ENCODE measurements around the gene FAM234B. TPM values are rescaled to one million over a fixed set of nuclear protein-coding genes. Genes with fewer than 3 reads are reported as not detected.
"Not testable (repeated sequence)": the region's sequence is repeated elsewhere in the genome, so short reads cannot be mapped to it uniquely, and the experiment has no call there.

Gene FAM234B
- total RNA-seq, 4 donors from 2014 or later, result 6.3 to 14.2 (median 7.5) TPM

GRCh38 chr12:13030541-13031291 is 13.5 kb upstream of the FAM234B start:
- TF ChIP-seq, protein P1, sequence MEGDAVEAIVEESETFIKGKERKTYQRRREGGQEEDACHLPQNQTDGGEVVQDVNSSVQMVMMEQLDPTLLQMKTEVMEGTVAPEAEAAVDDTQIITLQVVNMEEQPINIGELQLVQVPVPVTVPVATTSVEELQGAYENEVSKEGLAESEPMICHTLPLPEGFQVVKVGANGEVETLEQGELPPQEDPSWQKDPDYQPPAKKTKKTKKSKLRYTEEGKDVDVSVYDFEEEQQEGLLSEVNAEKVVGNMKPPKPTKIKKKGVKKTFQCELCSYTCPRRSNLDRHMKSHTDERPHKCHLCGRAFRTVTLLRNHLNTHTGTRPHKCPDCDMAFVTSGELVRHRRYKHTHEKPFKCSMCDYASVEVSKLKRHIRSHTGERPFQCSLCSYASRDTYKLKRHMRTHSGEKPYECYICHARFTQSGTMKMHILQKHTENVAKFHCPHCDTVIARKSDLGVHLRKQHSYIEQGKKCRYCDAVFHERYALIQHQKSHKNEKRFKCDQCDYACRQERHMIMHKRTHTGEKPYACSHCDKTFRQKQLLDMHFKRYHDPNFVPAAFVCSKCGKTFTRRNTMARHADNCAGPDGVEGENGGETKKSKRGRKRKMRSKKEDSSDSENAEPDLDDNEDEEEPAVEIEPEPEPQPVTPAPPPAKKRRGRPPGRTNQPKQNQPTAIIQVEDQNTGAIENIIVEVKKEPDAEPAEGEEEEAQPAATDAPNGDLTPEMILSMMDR (IDR thresholded peaks at IDR 0.05), result no peak
- no peak for ATAC-seq (ENCODE audit: low FRiP score)
- DNase-seq (ENCODE audit: low spot score), result no peak

DNA sequence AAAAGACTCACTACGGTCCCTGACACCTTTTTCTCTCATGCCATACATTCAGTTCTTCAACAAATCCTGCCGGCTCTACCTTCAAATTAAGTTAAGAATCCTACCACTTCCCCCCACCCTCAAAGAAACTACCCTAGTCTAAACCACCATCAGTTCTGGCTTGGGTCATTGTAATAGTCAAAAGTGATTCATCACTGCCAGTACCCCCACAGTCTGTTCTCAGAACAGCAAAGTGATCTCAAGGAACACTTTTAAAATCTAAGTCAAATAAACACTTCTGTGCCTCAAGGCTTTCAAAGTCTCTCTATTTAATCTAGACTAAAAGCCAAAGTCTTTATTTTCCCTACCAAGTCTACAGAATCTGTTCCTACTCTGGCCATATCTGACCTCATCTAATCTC is 12.0 kb upstream of the FAM234B start:
- TF ChIP-seq, protein P1 (IDR thresholded peaks at IDR 0.05), result no peak
- ATAC-seq (ENCODE audit: low FRiP score) (no peak), DNase-seq (ENCODE audit: low spot score) (no peak)

GRCh38 chr12:13033476-13033875 is 10.7 kb upstream of the FAM234B start:
- DNase-seq (ENCODE audit: low spot score), result no peak
- TF ChIP-seq, protein P1 (IDR thresholded peaks at IDR 0.05), result no peak
- ATAC-seq (ENCODE audit: low FRiP score), result no peak

- ATAC-seq (ENCODE audit: low FRiP score); DNase-seq (ENCODE audit: low spot score): not testable (repeated sequence)
Observed at GRCh38 chr12:13035335-13035734, 8.8 kb upstream of the FAM234B start.

DNA sequence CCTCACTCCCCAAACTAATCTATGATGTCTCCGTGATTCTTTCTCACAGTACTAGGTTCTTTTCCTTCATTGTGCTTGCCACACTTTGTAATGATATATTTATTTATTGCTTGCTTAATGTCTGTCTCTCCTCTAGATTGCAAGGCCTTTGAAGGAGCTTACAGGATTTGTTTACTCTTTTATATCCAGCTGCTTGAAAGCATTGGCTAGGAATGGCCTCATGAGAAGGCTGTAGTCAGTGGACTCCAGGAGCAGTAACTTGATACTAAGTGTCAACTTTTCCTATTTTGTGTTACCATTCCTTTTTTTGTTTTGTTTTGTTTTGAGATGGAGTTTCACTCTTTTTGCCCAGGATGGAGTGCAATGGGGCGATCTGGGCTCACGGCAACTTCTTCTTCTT is 7.3 kb upstream of the FAM234B start:
- TF ChIP-seq, protein P1 (IDR thresholded peaks at IDR 0.05), result no peak
- no peak for ATAC-seq (ENCODE audit: low FRiP score)
- no peak for DNase-seq (ENCODE audit: low spot score)

DNA sequence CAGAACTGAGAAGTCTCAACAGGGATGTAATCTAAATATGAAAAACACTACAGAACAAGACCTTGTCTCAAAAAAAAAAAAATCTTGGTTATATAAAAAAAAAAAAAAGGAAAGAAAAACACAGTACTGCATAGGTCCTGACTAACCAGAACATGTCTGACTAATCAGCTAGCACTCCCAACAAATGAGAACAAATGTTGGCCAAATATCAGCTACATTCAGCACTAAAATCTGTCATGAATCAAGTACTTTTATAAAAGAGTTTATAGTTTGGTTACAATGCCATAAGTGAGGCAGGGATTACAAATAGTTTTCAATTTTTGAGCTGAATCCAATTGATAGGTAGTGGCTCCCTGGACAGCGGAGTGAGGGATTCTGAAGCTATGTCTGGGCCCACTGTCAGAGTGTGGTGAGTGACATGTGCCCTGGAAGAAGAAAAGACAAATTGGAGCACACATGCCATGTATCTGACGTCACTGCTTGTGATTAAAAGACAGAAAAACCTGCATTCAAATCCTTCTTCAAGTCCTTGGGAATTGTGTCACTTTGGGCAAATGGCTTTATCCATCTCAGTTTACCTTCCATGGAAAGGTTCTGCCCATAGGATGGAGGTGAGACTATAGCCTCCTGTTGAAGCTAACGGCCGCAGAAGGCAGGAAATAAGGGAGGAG is 5.6 kb upstream of the FAM234B start:
- ATAC-seq (ENCODE audit: low FRiP score), result peak; percentile 74
- TF ChIP-seq, protein P1 (IDR thresholded peaks at IDR 0.05), result no peak
- DNase-seq (ENCODE audit: low spot score), result no peak

DNA sequence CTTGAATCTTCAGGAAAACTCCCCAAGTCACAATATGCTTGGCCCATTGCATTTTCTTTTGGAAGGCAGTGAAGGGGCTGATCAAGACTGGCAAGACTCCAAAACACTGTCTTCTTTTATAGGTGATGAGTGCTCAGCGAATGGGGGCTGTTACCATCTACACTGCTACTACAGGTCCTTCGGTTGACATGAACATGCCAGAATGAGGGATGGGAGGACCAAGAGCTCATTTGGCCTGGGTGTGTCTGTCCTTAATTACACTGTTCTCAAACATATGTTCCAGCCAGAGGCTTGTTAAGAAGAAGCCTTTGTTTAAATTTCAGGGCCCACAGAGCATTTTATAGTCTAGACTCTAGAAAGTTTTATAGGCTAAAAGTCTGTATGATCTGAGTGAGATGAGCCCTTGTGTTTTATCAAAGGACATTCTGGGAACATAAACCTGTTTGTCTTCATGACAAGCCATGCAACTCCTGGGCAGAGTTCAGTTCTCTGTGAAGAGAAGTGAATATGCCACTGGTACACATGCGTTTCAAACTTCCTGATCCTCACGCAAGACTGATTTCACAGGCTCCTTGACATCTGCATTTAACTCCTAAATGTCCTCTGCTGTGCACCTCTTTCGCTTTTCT is 4.7 kb upstream of the FAM234B start:
- DNase-seq (ENCODE audit: low spot score) (no peak), ATAC-seq (ENCODE audit: low FRiP score) (no peak)
- TF ChIP-seq, protein P1 (IDR thresholded peaks at IDR 0.05), result no peak

All from omental fat pad (tissue), 4 donors.